Hematopoietic multipotent progenitor cell (in vitro differentiated cells): ENCODE results near the gene MUC20. TPM values are rescaled to one million over a fixed set of nuclear protein-coding genes. Genes with fewer than 3 reads are reported as not detected.
"Not testable (repeated sequence)": the region's sequence is repeated elsewhere in the genome, so short reads cannot be mapped to it uniquely, and the experiment has no call there.

Experiments
- DNase-seq, 3 donors: peaks; one replicate each; pipeline ENCODE4 v3.0.0-alpha.2; 2011 to 2015; ENCODE audit warnings: low read depth in 2 of 3, low spot score in 2 of 3
- total RNA-seq: library from RNA; depleted of rRNA; stranded (reverse); fragments of >200 nt; gene quantifications from one replicate; pipeline ENCODE4 v1.2.3, GENCODE V29; 2012

Gene MUC20
- total RNA-seq, 1 donor: 4.6 TPM

- not testable (repeated sequence) for DNase-seq
Observed at GRCh38 chr3:195710126-195710905, 10.5 kb upstream of the MUC20 start.

GRCh38 chr3:195711091-195711812 is 9.5 kb upstream of the MUC20 start:
- DNase-seq: not testable (repeated sequence)

GRCh38 chr3:195711813-195712534 is 8.8 kb upstream of the MUC20 start:
- DNase-seq: no peak

- DNase-seq: peak in 1 of 3 donors; percentile 52
Observed at GRCh38 chr3:195712535-195712910, 8.3 kb upstream of the MUC20 start.

GRCh38 chr3:195713150-195713549 is 7.6 kb upstream of the MUC20 start:
- not testable (repeated sequence) for DNase-seq

GRCh38 chr3:195714380-195715011 is 6.3 kb upstream of the MUC20 start:
- DNase-seq: peak in 1 of 3 donors; percentile 28

- DNase-seq: no peak
Observed at GRCh38 chr3:195715134-195715533, 5.6 kb upstream of the MUC20 start.

- DNase-seq: peak in 1 of 3 donors; percentile 18
Observed at GRCh38 chr3:195715583-195716266, 5.1 kb upstream of the MUC20 start.

- no peak for DNase-seq
Observed at GRCh38 chr3:195717416-195717815, 3.4 kb upstream of the MUC20 start.

- no peak for DNase-seq
Observed at GRCh38 chr3:195717852-195718476, 2.8 kb upstream of the MUC20 start.

- DNase-seq: no peak
Observed at GRCh38 chr3:195718477-195718984, 2.2 kb upstream of the MUC20 start.

GRCh38 chr3:195719514-195720254 is 1.1 kb upstream of the MUC20 start:
- DNase-seq: not testable (repeated sequence)

- DNase-seq: not testable (repeated sequence)
Observed at GRCh38 chr3:195722139-195722995, 1.6 kb downstream of the MUC20 start.

GRCh38 chr3:195722996-195723345 is 2.2 kb downstream of the MUC20 start:
- not testable (repeated sequence) for DNase-seq

- DNase-seq: not testable (repeated sequence)
Observed at GRCh38 chr3:195724363-195724762, 3.6 kb downstream of the MUC20 start.

- DNase-seq: not testable (repeated sequence)
Observed at GRCh38 chr3:195725916-195726740, 5.3 kb downstream of the MUC20 start.

GRCh38 chr3:195727606-195728195 is 6.9 kb downstream of the MUC20 start:
- DNase-seq: no peak
